ENCODE results near the gene TMTC3. TPM values are rescaled to one million over a fixed set of nuclear protein-coding genes. Genes with fewer than 3 reads are reported as not detected.

The TMTC3 gene
- total RNA-seq, result 55.5 and 74.5 TPM in 2 replicates

GRCh38 chr12:88141774-88142609 is at the start of gene TMTC3, which contains the start of gene CEP290:
Gene TMTC3, plus strand, starts transcription at chr12:88142307. Its CDS starts 6,009 bp downstream, at chr12:88148316.
Gene CEP290, minus strand, starts transcription at chr12:88142088. Its CDS starts 781 bp downstream, at chr12:88141307.

Other genes with a start within 250 kb of the TMTC3 start
- gene C12orf50, start 112.9 kb upstream of the TMTC3 start, total RNA-seq, result not detected in 2 replicates
- 24.3 and 24.7 TPM in 2 replicates for gene CEP290, start 219 bp upstream of the TMTC3 start, total RNA-seq